Common myeloid progenitor, CD34-positive (primary cell): ENCODE data around the gene ITPK1.

Experiments
- CTCF ChIA-PET: fragments of 350-600 bp; sonication (Branson Sonifier 250); formaldehyde crosslinking; loops from one replicate; lab custom pipeline; 2021; ENCODE audit warnings: antibody characterized with exemption; lab: Charles Lee
- POLR2A ChIA-PET: fragments of 350-600 bp; sonication (Branson Sonifier 250); formaldehyde crosslinking; loops from one replicate; lab custom pipeline; 2021; ENCODE audit warnings: antibody characterized with exemption; lab: Charles Lee
- DNase-seq, 3 donors: peaks; one replicate each; pipeline versions ENCODE4 v3.0.0 to v3.0.0-alpha.2; 2013
- H3K27ac ChIP-seq, 2 experiments: 1 replicate in 1 of 2; 2 replicates in 1 of 2; pipeline ENCODE4 v1.7.0; 2013; ENCODE audit warnings: inconsistent platforms in 2 of 2, low read length in 2 of 2, mild to moderate bottlenecking in 2 of 2, low read depth in 1 of 2, moderate library complexity in 1 of 2; ENCODE audit not compliant: severe bottlenecking in 2 of 2, insufficient read depth in 1 of 2, poor library complexity in 1 of 2
- H3K27me3 ChIP-seq, 5 experiments: replicated peaks in 2 of 5; 1 replicate in 3 of 5; 2 replicates in 2 of 5; pipeline versions ENCODE4 v1.6.1 to v1.7.0; 2013; ENCODE audit warnings: low read length in 4 of 5, mild to moderate bottlenecking in 2 of 5, moderate library complexity in 2 of 5, inconsistent platforms in 1 of 5; ENCODE audit not compliant: insufficient read depth in 5 of 5, control insufficient read depth in 4 of 5
- H3K36me3 ChIP-seq, 4 experiments: 1 replicate in 2 of 4; 2 replicates in 2 of 4; pipeline versions ENCODE4 v1.6.1 to v1.7.0; 2013; ENCODE audit warnings: low read length in 3 of 4, control low read depth in 1 of 4, mild to moderate bottlenecking in 1 of 4; ENCODE audit not compliant: control insufficient read depth in 4 of 4, insufficient read depth in 4 of 4
- H3K4me1 ChIP-seq, 4 experiments: 1 replicate in 3 of 4; 2 replicates in 1 of 4; pipeline versions ENCODE4 v1.6.1 to v1.7.1; 2013; ENCODE audit warnings: low read length in 3 of 4, mild to moderate bottlenecking in 3 of 4, control low read depth in 1 of 4, inconsistent platforms in 1 of 4, moderate library complexity in 1 of 4; ENCODE audit not compliant: control insufficient read depth in 4 of 4, insufficient read depth in 4 of 4; ENCODE audit errors: control extremely low read depth in 1 of 4
- H3K4me3 ChIP-seq, 7 experiments: 1 replicate in 4 of 7; 2 replicates in 3 of 7; pipeline versions ENCODE4 v1.5.1 to v1.7.0; 2013; ENCODE audit warnings: mild to moderate bottlenecking in 7 of 7, low read length in 6 of 7, moderate library complexity in 6 of 7, inconsistent platforms in 2 of 7, low read depth in 2 of 7, control low read depth in 1 of 7; ENCODE audit not compliant: insufficient read depth in 4 of 7, control insufficient read depth in 1 of 7; ENCODE audit errors: extremely low read depth in 1 of 7
- H3K9me3 ChIP-seq, 5 experiments: 1 replicate in 4 of 5; 2 replicates in 1 of 5; pipeline versions ENCODE4 v1.6.1 to v1.7.1; 2013; ENCODE audit warnings: low read length in 4 of 5, mild to moderate bottlenecking in 2 of 5, inconsistent platforms in 1 of 5, low read depth in 1 of 5, moderate library complexity in 1 of 5; ENCODE audit not compliant: control insufficient read depth in 4 of 5, insufficient read depth in 2 of 5; ENCODE audit errors: control extremely low read depth in 1 of 5
- WGBS: methylation state at CpG from one replicate; pipeline ENCODE4 v1.1.5; 2013; ENCODE audit not compliant: insufficient coverage; 5-methylcytosine and 5-hydroxymethylcytosine counted together

Gene ITPK1

DNA sequence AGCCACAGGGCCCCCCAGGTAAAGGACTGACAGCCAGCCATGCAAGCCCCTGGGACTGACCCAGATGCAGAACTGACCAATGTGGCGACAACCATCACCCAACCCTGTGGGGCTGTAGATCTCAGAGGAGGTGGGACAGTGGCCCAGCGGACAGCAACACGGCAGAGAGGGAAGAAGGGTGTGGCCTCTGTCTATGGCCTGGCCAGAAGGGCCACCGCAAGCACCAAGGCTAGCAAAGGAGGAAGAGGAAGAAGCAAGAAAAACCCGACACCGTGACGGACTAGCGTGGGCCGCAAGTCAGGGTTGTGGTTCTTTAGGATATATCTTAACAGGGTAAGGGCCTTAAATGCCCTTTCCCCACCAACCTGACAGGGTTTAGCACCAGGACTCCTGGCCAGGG is 71.2 kb downstream of the ITPK1 start:
- Histone ChIP-seq H3K9me3 (no peaks in the 10 kb centered on the region), H3K4me3 (peak overlapping the region in 2 of 7 experiments; percentile 20 to 40), H3K27me3 (no peaks in the 10 kb centered on the region), H3K36me3 (peaks cover 0 to 2% (median under 1%) of the 10 kb centered on the region in 4 experiments), H3K4me1 (peaks cover 0 to 95% (median 62%) of the 10 kb centered on the region in 4 experiments), H3K27ac (peak overlapping the region in 1 of 2 experiments; percentile 39)
- POLR2A ChIA-PET: no interaction called here
- WGBS: 53% methylated on average over 4 of the region's 9 CpGs
- peak; percentile 25 to 78 (median 64) for DNase-seq
- CTCF ChIA-PET: no interaction called here

DNA sequence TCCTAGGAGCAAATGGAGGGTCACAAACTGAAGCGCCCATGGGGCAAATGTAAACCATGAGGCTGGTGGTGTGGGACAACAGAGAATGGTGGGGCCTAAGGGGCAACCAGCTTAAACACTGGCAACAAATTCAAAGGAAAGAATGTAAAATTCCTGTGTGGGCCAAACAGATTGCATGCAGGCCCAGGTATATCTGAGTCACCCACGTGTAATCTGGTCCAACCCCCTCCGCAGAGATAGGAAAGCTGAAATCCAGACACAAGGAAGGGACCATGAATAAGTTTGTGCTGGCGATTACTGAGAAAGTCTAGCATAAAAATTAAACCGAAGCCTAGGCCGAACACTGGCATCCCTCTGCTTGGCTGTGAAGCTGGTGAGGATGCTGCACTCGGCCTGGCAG is 71.6 kb downstream of the ITPK1 start:
- H3K9me3 ChIP-seq: no peaks in the 10 kb centered on the region
- no peak overlapping the region for H3K27ac ChIP-seq
- H3K27me3 ChIP-seq: no peaks in the 10 kb centered on the region
- POLR2A ChIA-PET: no interaction called here
- peaks cover 0 to 2% (median under 1%) of the 10 kb centered on the region in 4 experiments for H3K36me3 ChIP-seq
- H3K4me3 ChIP-seq: peak overlapping the region in 1 of 7 experiments; percentile 40
- DNase-seq: no peak
- CTCF ChIA-PET: interaction anchor here (0.8 kb wide), 1 partner anchor 69 kb away, joined by 3 read pairs; no protein-coding TSS in a partner anchor
- 92% methylated on average over 7 of the region's 7 CpGs for WGBS
- H3K4me1 ChIP-seq: peaks cover 0 to 97% (median 65%) of the 10 kb centered on the region in 4 experiments

DNA sequence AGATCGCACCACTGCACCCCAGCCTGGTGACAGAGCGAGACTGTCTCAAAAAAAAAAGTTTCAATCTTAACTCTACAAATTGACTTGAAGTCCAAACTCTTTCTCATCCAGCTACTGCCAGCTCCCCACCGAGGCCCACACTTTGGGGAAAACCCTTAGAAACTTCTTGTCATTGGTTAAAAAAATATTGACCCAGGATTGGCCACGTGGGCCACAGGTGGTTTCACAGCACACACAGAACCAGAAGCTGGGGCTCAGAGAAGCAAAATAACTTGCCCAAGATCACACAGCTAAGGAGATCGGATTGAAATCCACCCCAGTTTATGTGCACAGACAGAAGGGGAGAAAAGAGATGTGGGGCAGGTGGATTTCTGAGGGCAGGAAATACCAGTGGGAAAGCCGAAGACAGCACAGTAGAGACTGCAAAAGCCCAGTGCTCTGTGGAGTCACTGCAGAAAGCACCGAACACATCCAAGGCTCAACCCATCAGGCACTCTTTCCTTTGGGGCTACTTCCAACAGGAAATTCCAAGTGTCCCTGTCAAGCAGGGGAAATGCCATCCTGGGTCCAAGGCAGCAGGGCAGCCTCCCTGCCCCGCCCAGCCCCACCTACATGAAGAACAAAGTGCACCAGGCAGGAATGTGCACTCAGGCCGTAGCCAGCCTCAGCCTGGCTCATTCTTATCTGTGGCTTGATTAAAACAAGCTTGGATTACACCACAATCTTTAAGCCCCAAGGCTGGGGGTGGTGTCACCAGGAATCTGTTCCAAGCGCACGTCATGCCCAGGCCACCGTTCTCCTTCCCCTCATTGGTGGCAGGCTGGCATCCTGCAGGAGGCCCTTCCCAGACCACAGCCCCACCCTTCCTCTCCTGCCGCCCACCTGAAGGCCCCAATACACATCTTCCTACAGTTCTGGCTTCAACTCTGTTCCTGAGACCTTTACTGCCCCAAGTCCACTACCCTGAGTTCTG is 72.5 kb downstream of the ITPK1 start:
- peak overlapping the region in 1 of 2 experiments; percentile 10 for H3K27ac ChIP-seq
- H3K27me3 ChIP-seq: no peaks in the 10 kb centered on the region
- no peaks in the 10 kb centered on the region for H3K36me3 ChIP-seq
- H3K9me3 ChIP-seq: no peaks in the 10 kb centered on the region
- CTCF ChIA-PET: interaction anchor here (0.8 to 1.3 kb wide), 3 partner anchors 70 to 89 kb away, joined by 3 to 5 read pairs (median 3); no protein-coding TSS in a partner anchor
- H3K4me1 ChIP-seq: peaks cover 0 to 97% (median 68%) of the 10 kb centered on the region in 4 experiments
- DNase-seq: peak; percentile 23 to 69 (median 57)
- POLR2A ChIA-PET: no interaction called here
- H3K4me3 ChIP-seq: peak overlapping the region in 1 of 7 experiments; percentile 7
- WGBS: 51% methylated on average over 8 of the region's 13 CpGs

DNA sequence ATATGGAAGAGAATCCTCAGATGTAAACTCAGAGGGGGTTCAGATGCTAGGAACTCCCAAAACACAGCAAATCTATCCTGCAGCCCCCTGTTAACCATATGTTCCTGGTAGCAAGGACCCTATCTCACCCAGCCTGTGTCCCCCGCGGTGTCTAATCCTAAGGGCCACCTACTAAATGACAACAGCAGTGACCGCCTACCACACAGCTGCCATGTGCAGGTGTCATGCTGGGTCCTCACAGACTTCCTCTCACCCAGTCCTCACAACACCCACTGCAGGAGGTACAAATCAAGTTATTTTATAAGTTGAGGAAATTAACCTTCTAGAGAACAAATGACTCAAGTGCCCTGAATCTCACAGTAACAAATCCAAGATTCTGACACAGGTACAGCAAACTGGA is 73.9 kb downstream of the ITPK1 start:
- Histone ChIP-seq H3K27ac (peak overlapping the region in 1 of 2 experiments; percentile 72), H3K36me3 (no peaks in the 10 kb centered on the region), H3K27me3 (no peaks in the 10 kb centered on the region), H3K9me3 (no peaks in the 10 kb centered on the region), H3K4me3 (no peak overlapping the region), H3K4me1 (peaks cover 0 to 83% (median 61%) of the 10 kb centered on the region in 4 experiments)
- DNase-seq: no peak
- CTCF ChIA-PET: no interaction called here
- POLR2A ChIA-PET: no interaction called here
- 100% methylated on average over 2 of the region's 3 CpGs for WGBS

DNA sequence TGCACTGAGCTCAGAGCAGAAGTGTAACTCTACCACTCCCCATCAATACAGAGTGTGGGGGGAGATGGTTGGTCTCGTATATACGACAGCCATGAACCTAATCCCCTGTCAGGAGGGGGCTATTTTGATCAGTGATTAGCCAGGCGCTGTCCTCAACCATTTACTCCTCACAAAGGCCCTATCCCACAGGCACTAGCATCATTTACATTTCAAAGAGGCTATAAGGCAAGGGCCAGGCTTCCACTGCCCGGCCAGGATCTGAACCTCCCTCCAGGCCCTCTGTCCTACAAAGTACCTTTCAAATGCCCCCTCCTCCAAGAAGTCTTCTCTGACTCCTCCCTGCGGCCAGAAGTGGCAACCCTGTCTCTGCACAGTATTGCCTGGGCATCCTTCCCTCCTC is 74.7 kb downstream of the ITPK1 start:
- H3K36me3 ChIP-seq: no peaks in the 10 kb centered on the region
- peak overlapping the region in 1 of 2 experiments; percentile 72 for H3K27ac ChIP-seq
- peaks cover 0 to 74% (median 56%) of the 10 kb centered on the region in 4 experiments for H3K4me1 ChIP-seq
- WGBS: 83% methylated on average over 1 of the region's 5 CpGs
- ChIA-PET POLR2A (no interaction called here), CTCF (interaction anchor here (0.8 to 2.9 kb wide), 3 partner anchors 65 to 92 kb away, joined by 3 to 12 read pairs (median 6); no protein-coding TSS in a partner anchor)
- no peaks in the 10 kb centered on the region for H3K9me3 ChIP-seq
- H3K27me3 ChIP-seq: no peaks in the 10 kb centered on the region
- H3K4me3 ChIP-seq: no peak overlapping the region
- no peak for DNase-seq

DNA sequence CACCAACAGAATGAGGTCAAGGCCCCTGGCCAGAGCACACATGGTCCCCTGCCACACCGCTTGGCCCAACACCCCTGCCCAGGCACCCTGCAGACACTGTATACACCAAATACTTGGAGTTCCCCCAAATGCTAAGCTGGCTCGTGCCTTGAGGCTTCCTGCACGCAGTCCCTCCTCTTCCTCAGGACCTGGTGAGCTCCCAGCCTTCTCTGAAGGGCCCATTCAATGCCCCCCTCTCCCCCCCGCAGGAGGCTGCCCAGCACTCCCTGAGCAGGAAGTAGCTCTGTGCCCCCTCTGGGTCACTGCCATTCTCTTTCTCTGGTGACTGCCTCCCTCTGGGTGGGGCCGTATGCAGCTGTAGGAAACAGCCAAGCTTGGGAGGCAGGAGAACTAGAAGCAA is 75.3 kb downstream of the ITPK1 start:
- Histone ChIP-seq H3K4me1 (peaks cover 0 to 69% (median 51%) of the 10 kb centered on the region in 4 experiments), H3K36me3 (no peaks in the 10 kb centered on the region), H3K4me3 (peak overlapping the region in 2 of 7 experiments; percentile 19 to 25), H3K9me3 (no peaks in the 10 kb centered on the region), H3K27me3 (no peaks in the 10 kb centered on the region), H3K27ac (peak overlapping the region; percentile 59 to 72)
- DNase-seq: peak in 2 of 3 donors; percentile 37 to 63
- 12% methylated on average over 4 of the region's 5 CpGs for WGBS
- ChIA-PET CTCF (interaction anchor here (0.8 to 2.9 kb wide), 3 partner anchors 66 to 92 kb away, joined by 3 to 12 read pairs (median 6); no protein-coding TSS in a partner anchor), POLR2A (no interaction called here)
